Neural progenitor cell (in vitro differentiated cells): Measurements from ENCODE around the gene AEN.

Experiments used
- EZH2 ChIP-seq: fragments of 200-600 bp; sonication (generic); IDR thresholded peaks from 2 replicates; pipeline ENCODE4 v1.6.1; 2017; ENCODE audit warnings: antibody characterized with exemption, mild to moderate bottlenecking, moderate library complexity
- EZH2phosphoT487 ChIP-seq: fragments of 200-600 bp; sonication (generic); IDR thresholded peaks from 2 replicates; pipeline ENCODE4 v1.6.1; 2017; ENCODE audit warnings: antibody characterized with exemption
- TF ChIP-seq, protein P1 (sequence below): fragments of 200-600 bp; sonication (generic); IDR thresholded peaks from 2 replicates; pipeline ENCODE4 v1.5.1; 2017; ENCODE audit warnings: antibody characterized with exemption, mild to moderate bottlenecking

- TF ChIP-seq, protein P1, sequence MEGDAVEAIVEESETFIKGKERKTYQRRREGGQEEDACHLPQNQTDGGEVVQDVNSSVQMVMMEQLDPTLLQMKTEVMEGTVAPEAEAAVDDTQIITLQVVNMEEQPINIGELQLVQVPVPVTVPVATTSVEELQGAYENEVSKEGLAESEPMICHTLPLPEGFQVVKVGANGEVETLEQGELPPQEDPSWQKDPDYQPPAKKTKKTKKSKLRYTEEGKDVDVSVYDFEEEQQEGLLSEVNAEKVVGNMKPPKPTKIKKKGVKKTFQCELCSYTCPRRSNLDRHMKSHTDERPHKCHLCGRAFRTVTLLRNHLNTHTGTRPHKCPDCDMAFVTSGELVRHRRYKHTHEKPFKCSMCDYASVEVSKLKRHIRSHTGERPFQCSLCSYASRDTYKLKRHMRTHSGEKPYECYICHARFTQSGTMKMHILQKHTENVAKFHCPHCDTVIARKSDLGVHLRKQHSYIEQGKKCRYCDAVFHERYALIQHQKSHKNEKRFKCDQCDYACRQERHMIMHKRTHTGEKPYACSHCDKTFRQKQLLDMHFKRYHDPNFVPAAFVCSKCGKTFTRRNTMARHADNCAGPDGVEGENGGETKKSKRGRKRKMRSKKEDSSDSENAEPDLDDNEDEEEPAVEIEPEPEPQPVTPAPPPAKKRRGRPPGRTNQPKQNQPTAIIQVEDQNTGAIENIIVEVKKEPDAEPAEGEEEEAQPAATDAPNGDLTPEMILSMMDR = no peak
- no peak for TF ChIP-seq EZH2
- no peak for TF ChIP-seq EZH2phosphoT487
Observed at GRCh38 chr15:88620995-88621772, at the start of gene AEN.
